ENCODE data around the gene GAA. TPM values are rescaled to one million over a fixed set of nuclear protein-coding genes. Genes with fewer than 3 reads are reported as not detected.

Gene GAA
- total RNA-seq, 1 experiment from 2014 or later = 131 TPM

DNA sequence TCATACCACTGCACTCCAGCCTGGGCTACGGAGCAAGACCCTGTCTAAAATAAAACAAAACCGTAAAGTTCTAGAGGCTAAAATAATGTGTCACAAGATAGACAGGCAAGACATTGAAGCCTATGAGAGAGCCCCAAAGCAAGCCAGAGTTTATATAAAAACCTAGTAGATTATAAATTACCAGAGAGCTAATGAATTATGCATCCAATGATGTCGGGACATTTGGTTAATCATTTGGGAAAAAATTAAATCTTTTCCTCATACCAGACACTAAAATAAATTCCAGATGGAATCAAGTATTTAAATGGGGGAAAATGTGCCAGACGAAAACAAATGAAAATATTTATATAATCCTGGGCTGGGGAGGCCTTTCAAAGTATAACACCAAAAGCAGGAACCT is 40.7 kb upstream of the GAA start:
- intact Hi-C loops (cut with micrococcal nuclease) = no loop called here
- POLR2A ChIA-PET = no interaction called here
- H3K9me2 ChIP-seq (ENCODE audit: insufficient read depth) = no peaks in the 10 kb centered on the region
- H3K9ac ChIP-seq (ENCODE audit: low read length) = no peak overlapping the region
- DNase-seq (ENCODE audit: low read depth, low spot score) = no peak
- CTCF ChIA-PET = interaction anchor here (1.2 kb wide), 1 partner anchor 22 kb away, joined by 3 read pairs; no protein-coding TSS in a partner anchor
- no peak for ATAC-seq
- peaks cover 10 to 21% of the 10 kb centered on the region in 2 experiments for H3K4me1 ChIP-seq (ENCODE audit: control insufficient read depth in 1 of 2, insufficient read depth in 2 of 2, low read length in 2 of 2)
- no peak overlapping the region for H2AFZ ChIP-seq (ENCODE audit: low read depth, low read length, poor library complexity, severe bottlenecking)
- BruUV-seq (replicated peaks) = no TSS peak
- H3K79me2 ChIP-seq (ENCODE audit: insufficient read depth, low read length) = no peaks in the 10 kb centered on the region
- no peaks in the 10 kb centered on the region for H3K27me3 ChIP-seq (ENCODE audit: insufficient read depth, low read length)
- no peak overlapping the region for H3K4me3 ChIP-seq (replicated peaks in 1 of 2; ENCODE audit: low read depth in 1 of 2, low read length in 2 of 2)
- no peaks in the 10 kb centered on the region for H3K36me3 ChIP-seq (ENCODE audit: control insufficient read depth in 1 of 2, insufficient read depth in 2 of 2, low read length in 2 of 2)
- H4K20me1 ChIP-seq (ENCODE audit: insufficient read depth) = no peaks in the 10 kb centered on the region
- RAD21 ChIA-PET (ENCODE audit: low non-redundant PET in 1 of 2, low total read pairs in 2 of 2, uncharacterized antibody in 2 of 2, unreplicated experiment in 2 of 2) = no interaction called here
- no peak overlapping the region for H3K4me2 ChIP-seq (ENCODE audit: low read length)
- no peaks in the 10 kb centered on the region for H3K9me3 ChIP-seq (ENCODE audit: control insufficient read depth in 1 of 2, insufficient read depth in 1 of 2, low read depth in 1 of 2, low read length in 2 of 2)
- H3K27ac ChIP-seq (ENCODE audit: low read depth, low read length) = no peak overlapping the region
- TF ChIP-seq EZH2 (IDR thresholded peaks at IDR 0.05) (no peak), EGR1 (IDR thresholded peaks at IDR 0.05; ENCODE audit: low read depth) (no peak), POLR2A (IDR thresholded peaks at IDR 0.05; ENCODE audit: borderline replicate concordance, extremely low read depth, insufficient read depth, insufficient read length) (no peak), ZNF274 (IDR thresholded peaks at IDR 0.05; ENCODE audit: low read depth, low read length) (no peak), FOSL1 (IDR thresholded peaks at IDR 0.05; ENCODE audit: low read depth) (no peak), JUND (IDR thresholded peaks at IDR 0.05) (no peak), POLR2AphosphoS5 (IDR thresholded peaks at IDR 0.05; ENCODE audit: low read depth, low read length) (no peak), CBX3 (IDR thresholded peaks at IDR 0.05; ENCODE audit: low read depth) (no peak), SIN3A (IDR thresholded peaks at IDR 0.05; ENCODE audit: low read depth) (no peak), ELF1 (IDR thresholded peaks at IDR 0.05; ENCODE audit: borderline replicate concordance, low read depth) (no peak), EZH2phosphoT487 (IDR thresholded peaks at IDR 0.05; ENCODE audit: borderline replicate concordance) (no peak), ZFX (IDR thresholded peaks at IDR 0.05) (no peak), SP1 (IDR thresholded peaks at IDR 0.05; ENCODE audit: low read depth) (no peak)
- TF ChIP-seq, protein P1, sequence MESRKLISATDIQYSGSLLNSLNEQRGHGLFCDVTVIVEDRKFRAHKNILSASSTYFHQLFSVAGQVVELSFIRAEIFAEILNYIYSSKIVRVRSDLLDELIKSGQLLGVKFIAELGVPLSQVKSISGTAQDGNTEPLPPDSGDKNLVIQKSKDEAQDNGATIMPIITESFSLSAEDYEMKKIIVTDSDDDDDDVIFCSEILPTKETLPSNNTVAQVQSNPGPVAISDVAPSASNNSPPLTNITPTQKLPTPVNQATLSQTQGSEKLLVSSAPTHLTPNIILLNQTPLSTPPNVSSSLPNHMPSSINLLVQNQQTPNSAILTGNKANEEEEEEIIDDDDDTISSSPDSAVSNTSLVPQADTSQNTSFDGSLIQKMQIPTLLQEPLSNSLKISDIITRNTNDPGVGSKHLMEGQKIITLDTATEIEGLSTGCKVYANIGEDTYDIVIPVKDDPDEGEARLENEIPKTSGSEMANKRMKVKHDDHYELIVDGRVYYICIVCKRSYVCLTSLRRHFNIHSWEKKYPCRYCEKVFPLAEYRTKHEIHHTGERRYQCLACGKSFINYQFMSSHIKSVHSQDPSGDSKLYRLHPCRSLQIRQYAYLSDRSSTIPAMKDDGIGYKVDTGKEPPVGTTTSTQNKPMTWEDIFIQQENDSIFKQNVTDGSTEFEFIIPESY (IDR thresholded peaks at IDR 0.05; ENCODE audit: extremely low read depth, insufficient replicate concordance, low read length) = no peak
- TF ChIP-seq, protein P2, sequence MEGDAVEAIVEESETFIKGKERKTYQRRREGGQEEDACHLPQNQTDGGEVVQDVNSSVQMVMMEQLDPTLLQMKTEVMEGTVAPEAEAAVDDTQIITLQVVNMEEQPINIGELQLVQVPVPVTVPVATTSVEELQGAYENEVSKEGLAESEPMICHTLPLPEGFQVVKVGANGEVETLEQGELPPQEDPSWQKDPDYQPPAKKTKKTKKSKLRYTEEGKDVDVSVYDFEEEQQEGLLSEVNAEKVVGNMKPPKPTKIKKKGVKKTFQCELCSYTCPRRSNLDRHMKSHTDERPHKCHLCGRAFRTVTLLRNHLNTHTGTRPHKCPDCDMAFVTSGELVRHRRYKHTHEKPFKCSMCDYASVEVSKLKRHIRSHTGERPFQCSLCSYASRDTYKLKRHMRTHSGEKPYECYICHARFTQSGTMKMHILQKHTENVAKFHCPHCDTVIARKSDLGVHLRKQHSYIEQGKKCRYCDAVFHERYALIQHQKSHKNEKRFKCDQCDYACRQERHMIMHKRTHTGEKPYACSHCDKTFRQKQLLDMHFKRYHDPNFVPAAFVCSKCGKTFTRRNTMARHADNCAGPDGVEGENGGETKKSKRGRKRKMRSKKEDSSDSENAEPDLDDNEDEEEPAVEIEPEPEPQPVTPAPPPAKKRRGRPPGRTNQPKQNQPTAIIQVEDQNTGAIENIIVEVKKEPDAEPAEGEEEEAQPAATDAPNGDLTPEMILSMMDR (IDR thresholded peaks at IDR 0.05 in 2 of 3, conservative IDR thresholded peaks at IDR 0.05 in 1 of 3; ENCODE audit: borderline replicate concordance in 1 of 3, insufficient read depth in 1 of 3, low read depth in 2 of 3, low read length in 2 of 3) = no peak
- TF ChIP-seq, protein P3, sequence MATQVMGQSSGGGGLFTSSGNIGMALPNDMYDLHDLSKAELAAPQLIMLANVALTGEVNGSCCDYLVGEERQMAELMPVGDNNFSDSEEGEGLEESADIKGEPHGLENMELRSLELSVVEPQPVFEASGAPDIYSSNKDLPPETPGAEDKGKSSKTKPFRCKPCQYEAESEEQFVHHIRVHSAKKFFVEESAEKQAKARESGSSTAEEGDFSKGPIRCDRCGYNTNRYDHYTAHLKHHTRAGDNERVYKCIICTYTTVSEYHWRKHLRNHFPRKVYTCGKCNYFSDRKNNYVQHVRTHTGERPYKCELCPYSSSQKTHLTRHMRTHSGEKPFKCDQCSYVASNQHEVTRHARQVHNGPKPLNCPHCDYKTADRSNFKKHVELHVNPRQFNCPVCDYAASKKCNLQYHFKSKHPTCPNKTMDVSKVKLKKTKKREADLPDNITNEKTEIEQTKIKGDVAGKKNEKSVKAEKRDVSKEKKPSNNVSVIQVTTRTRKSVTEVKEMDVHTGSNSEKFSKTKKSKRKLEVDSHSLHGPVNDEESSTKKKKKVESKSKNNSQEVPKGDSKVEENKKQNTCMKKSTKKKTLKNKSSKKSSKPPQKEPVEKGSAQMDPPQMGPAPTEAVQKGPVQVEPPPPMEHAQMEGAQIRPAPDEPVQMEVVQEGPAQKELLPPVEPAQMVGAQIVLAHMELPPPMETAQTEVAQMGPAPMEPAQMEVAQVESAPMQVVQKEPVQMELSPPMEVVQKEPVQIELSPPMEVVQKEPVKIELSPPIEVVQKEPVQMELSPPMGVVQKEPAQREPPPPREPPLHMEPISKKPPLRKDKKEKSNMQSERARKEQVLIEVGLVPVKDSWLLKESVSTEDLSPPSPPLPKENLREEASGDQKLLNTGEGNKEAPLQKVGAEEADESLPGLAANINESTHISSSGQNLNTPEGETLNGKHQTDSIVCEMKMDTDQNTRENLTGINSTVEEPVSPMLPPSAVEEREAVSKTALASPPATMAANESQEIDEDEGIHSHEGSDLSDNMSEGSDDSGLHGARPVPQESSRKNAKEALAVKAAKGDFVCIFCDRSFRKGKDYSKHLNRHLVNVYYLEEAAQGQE (IDR thresholded peaks at IDR 0.05; ENCODE audit: low read depth) = no peak

Data from HCT116 (cell line).